Pulmonary artery endothelial cell (primary cell): Measurements from ENCODE around the gene ZC3H7A. TPM values are rescaled to one million over a fixed set of nuclear protein-coding genes. Genes with fewer than 3 reads are reported as not detected.
"Not testable (repeated sequence)": the region's sequence is repeated elsewhere in the genome, so short reads cannot be mapped to it uniquely, and the experiment has no call there.

Source experiments
- DNase-seq: peaks from one replicate; pipeline ENCODE4 v3.0.0-alpha.2; 2011; ENCODE audit warnings: low read depth, low spot score
- total RNA-seq: library from RNA; depleted of rRNA; stranded (reverse); fragments of >200 nt; gene quantifications from 2 replicates; pipeline ENCODE4 v1.2.3, GENCODE V29; 2014

ZC3H7A gene
- total RNA-seq, 1 donor from 2014 or later = 27.6 TPM

GRCh38 chr16:11801481-11802021, 4.5 kb upstream of the ZC3H7A start:
- DNase-seq = no peak

DNA sequence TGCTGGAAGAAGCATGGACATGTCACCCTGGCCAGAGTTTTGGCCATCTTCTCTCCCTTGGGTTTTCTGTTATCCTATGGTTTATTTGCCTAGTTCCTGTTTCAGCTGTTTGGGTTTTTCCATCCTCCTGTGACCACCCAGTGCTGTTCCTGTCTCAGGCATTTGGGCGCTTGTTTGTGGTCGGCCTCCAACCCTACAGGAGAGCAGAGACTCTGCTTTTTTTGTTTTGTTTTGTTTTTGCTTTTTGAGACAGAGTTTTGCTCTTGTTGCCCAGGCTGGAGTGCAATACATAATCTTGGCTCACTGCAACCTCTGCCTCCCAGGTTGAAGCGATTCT, 3.3 kb upstream of the ZC3H7A start:
- no peak for DNase-seq

DNA sequence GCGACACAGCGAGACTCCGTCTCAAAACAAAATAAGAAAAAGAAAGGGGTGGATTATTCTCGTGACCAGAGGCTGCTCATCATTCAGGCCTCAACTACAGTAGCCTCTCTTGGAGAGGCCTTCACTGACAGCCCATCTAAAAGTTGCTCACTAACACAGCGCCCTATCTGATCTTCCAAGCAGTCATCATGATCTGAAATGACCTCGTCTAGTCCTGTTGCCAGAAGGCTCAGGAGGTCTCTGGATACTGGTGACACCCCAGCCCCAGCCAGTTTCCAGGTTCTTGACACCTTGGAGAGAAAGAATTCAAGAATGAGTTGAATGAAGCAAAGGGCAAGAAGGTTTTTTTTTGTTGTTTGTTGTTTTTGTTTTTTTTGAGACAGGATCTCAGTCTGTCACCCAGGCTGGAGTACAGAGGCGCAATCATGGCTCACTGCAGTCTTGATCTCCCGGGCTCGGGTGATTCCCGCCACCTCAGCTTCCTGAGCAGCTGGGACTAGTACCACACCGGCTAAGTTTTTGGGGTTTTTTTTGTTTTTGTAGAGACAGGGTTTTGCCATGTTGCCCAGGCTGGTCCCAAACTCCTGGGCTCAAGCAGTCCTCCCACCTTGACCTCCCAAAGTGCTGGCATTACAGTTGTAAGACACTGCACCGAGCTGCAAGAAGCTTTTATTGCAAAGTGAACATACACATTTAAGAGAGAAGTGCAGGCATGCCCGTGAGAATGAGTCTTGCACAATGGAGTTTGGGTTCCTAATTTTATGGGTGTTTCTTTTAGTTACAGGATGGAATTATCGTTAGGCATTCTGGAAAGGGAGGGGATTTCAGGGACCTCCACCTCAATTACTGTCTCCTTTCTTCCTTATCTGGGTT, 2.7 kb upstream of the ZC3H7A start:
- DNase-seq = no peak

DNA sequence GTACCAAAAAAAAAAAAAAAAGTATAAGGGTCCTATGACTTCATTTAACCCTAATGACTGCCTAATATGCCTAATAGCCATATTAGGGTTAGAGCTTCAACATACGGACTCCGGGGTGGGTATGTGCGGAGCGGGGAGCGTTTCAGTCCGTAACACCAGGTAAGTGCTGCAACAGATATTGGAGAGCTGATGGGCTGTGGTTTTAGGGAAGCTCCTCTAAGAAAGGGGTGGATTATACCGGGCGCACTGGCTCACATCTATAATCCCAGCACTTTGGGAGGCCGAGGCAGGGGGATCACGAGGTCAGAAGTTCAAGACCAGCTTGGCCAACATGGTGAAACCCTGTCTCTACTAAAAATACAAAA, 1.9 kb upstream of the ZC3H7A start:
- DNase-seq = no peak

- no peak for DNase-seq
Measured at GRCh38 chr16:11797957-11798299, 870 bp upstream of the ZC3H7A start.

DNA sequence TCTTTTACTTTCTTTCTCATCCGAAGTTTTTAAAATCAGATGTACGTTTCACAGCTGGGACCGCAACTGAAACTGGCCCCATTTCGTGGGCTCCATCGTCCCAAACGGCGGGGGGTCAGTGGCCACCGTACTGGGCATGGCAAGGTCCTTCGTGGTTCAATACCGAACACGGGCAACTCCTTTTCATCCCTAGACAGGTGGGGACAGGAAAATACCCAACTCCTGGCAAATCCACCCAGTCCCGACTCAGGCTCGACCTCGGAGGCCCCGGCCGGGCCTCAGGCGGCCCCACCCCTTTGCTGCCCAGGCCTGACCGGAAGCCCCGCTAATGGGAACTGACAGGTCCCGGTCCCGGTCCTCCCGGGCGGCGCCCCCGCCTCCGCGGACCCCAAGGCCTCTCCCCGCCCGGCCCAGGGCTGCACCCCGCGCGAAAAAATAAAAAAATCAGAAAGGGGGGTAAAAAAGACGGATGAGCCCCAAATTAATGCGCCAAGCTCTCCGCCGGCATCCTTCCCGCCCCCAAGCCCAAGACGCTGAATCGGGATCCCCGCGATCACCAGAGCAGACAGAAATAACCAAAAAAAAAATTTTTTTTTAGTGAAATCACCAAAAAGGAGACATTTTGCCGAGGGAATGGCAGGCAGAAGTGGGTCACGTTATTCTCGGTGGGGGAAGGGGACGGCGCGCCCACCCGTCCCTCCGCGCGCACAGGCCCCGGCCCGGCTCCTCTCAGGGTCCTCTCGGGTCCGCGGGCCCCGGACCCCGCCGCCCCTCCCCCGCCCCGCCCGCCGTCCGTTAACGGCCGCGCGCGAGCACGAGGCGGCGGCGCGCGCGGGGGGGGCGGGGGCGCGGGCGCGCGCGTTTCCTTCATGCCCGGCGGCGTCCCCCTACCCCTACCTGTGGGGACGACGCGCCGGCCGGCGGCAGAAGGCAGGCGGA, 562 bp downstream of the ZC3H7A start:
- DNase-seq = no peak

- DNase-seq = no peak
Measured at GRCh38 chr16:11795887-11796226, 1.2 kb downstream of the ZC3H7A start.

DNA sequence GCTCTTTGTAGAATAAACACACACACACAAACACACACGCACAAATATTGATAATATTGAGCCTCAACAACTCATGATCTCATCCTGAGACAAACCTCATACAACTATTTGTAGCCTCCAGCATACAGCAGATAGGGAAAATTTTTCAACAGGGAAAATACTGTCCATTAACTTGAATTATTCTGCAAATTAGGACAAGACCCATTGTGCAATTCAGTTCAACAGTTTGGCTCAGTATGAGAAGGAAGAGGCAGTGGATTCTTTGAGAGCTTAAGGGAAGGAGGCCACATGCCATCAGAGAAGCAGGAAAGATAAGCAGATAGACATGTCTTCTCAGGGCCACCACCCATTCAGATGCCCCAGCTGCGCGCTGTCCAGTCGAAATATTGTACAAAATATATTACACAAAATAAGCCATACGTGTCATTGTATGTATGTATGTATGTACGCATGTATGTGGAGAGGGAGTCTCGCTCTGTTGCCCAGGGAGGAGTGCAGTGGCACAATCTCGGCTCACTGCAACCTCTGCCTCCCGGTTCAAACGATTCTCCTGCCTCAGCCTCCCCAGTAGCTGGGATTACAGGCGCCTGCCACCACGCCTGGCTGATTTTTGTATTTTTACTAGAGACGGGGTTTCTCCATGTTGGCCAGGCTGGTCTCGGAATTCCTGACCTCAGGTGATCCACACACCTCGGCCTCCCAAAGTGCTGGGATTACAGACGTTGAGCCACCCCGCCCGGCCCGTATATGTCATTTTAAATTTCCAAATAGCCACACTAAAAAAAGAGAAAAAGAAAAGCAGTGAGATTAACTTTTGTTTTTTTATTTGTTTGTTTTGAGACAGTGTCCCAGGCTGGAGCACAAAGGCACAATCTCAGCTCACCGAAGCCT, 1.8 kb downstream of the ZC3H7A start:
- no peak for DNase-seq

DNA sequence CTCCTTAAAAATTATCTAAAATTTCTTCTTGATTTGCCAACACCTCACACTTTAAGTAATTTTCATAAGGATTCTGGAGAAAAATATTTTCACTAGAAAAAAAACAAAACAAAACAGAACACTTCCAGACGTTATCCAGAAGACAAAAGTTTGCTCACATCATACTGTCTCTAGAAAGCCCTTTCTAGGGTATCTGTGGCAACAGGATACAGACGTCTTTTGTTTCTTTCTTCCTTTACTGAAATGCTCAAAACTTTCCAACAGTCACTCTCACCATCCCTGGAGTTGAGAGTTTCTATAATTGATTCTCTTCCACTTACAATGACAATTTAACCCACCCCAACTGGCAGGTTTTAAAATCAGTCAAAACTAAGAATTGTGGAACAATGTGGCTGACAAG, 2.6 kb downstream of the ZC3H7A start:
- DNase-seq = no peak

GRCh38 chr16:11793840-11794239, 3.2 kb downstream of the ZC3H7A start:
- no peak for DNase-seq

- no peak for DNase-seq
Measured at GRCh38 chr16:11792410-11793241, 4.4 kb downstream of the ZC3H7A start.

GRCh38 chr16:11791144-11791828, 5.8 kb downstream of the ZC3H7A start:
- no peak for DNase-seq

- no peak for DNase-seq
Measured at GRCh38 chr16:11788914-11789313, 8.1 kb downstream of the ZC3H7A start.

GRCh38 chr16:11784980-11785599, 12.0 kb downstream of the ZC3H7A start:
- not testable (repeated sequence) for DNase-seq

- not testable (repeated sequence) for DNase-seq
Measured at GRCh38 chr16:11784381-11784780, 12.7 kb downstream of the ZC3H7A start.

GRCh38 chr16:11784038-11784369, 13.1 kb downstream of the ZC3H7A start:
- DNase-seq = no peak

- peak; percentile 62 for DNase-seq
Measured at GRCh38 chr16:11783319-11784037, 13.6 kb downstream of the ZC3H7A start.

- no peak for DNase-seq
Measured at GRCh38 chr16:11781773-11782172, 15.3 kb downstream of the ZC3H7A start.
